ENCODE results near the gene CHRNA10. TPM values are rescaled to one million over a fixed set of nuclear protein-coding genes. Genes with fewer than 3 reads are reported as not detected.

CHRNA10 gene, protein sequence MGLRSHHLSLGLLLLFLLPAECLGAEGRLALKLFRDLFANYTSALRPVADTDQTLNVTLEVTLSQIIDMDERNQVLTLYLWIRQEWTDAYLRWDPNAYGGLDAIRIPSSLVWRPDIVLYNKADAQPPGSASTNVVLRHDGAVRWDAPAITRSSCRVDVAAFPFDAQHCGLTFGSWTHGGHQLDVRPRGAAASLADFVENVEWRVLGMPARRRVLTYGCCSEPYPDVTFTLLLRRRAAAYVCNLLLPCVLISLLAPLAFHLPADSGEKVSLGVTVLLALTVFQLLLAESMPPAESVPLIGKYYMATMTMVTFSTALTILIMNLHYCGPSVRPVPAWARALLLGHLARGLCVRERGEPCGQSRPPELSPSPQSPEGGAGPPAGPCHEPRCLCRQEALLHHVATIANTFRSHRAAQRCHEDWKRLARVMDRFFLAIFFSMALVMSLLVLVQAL
- total RNA-seq = 0.66 and 0.75 TPM in 2 replicates

DNA sequence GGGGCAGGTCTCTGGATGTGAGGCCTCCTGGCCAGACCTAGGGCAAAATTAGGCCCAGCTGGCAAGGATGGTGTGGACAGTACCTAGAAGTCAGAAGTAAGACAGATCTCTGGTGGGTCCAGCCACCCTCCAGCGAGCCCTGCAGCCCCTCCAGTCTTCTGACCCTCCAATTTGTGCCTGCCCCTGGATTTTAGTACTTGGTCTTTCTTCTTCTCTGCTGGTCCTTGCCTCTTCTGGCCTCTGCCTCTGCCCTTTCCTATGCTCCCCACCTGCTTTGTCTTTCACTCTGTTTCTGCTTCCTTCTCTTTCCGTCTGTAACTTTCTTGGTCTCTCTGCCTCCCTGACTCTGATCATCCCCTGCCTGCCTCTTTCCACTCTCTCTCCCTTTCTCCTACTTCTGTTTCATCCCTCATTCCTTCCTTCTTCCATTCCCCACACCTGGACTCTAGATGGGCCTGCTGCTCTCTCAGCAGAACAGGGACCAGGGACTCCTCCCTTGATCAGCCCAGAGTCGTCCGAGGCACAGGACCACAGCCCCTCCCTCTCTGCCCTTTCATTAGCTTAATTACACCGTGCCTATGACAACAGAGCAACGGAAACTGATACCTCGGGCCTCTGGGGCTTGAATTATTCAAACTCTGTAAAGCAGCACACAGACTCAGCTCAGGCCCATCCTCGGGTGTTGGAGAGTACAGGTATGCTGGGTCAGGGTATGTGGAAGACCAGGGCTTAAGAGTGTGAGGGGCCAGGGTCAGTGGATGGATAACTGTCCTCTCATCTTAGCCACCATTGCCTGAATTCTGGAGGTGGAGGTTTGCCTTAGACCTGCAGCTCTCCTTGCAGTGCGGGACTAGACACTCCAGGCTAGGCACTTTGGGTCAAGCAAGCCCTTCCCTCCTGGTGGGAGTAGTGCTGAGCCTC is at the start of gene CHRNA10:
Gene CHRNA10, minus strand, starts transcription at position 51 of the 921 bp plus-strand sequence. CDS start 72 bp downstream, outside the sequence.

DNA sequence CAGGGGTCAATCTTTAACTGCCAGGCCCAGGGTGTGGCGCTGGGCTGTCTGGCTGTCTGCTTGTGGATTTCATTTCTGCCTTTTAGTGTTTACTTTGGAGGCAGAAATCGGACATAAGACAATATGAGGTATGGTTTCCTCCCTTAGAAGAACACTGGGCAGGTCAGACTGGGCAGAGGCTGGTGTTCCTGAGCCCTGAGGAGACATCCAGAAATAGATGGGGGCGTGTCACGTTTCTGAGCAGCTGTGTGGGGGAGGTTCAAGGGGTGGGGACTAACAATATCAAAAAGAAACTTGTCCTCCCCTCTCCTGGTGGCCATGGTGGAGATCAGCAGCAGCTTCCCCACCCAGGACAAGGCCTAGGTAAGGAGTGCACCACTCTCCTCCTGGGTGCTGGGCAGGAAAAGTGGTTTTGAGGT is 26.4 kb downstream of the CHRNA10 start, which contains the start of gene ART1:
Gene ART1, plus strand, starts transcription at position 312 of the 419 bp plus-strand sequence. CDS start 14,086 bp downstream, outside the sequence.

DNA sequence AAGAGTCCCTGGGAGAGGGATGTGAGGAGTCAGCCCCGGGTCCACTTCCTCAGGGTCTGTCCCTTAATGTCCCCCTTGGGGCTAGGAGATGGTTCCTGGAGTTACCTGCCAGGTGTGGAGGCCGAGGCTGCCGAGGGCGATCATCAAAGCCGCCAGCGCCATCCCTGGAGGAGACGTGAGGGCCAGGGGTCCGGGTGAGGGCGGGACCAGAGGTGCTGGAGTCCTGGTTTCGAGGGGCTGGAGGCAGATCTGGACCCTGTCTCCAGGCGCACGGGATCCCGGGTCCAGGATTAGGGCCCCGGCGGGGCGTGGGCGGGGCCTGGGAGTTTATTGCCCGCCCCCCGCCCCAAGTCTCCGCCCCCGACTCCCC is 29.5 kb downstream of the CHRNA10 start, which contains the start of gene ART5:
Gene ART5, minus strand, starts transcription at position 292 of the 370 bp plus-strand sequence. Its CDS starts 130 bp downstream, at position 162.

Other genes starting within 250 kb of the CHRNA10 start
- 0.55 and 0.75 TPM in 2 replicates for gene ART5, start 29.4 kb downstream of the CHRNA10 start, total RNA-seq
- gene ART1, start 26.3 kb downstream of the CHRNA10 start, total RNA-seq = not detected in 2 replicates
- gene NUP98, start 126.2 kb upstream of the CHRNA10 start, total RNA-seq = 111 and 141 TPM in 2 replicates
- 11.0 and 11.1 TPM in 2 replicates for gene PGAP2, start 137.2 kb upstream of the CHRNA10 start, total RNA-seq
- gene RHOG, start 169.6 kb upstream of the CHRNA10 start, total RNA-seq = 10.4 and 11.4 TPM in 2 replicates
- 35.9 and 45.5 TPM in 2 replicates for gene STIM1, start 184.3 kb upstream of the CHRNA10 start, total RNA-seq